GM21526 (cell line): ENCODE data around the gene MCTP1.
A peak's percentile ranks its signal among the peaks of the same experiment; 100 is the strongest.
"Not testable (repeated sequence)": the region's sequence is repeated elsewhere in the genome, so short reads cannot be mapped to it uniquely, and the experiment has no call there.

Experiments used
- ATAC-seq: cut with Tn5 transposase; IDR thresholded peaks from one replicate; pipeline ENCODE4 v1.9.1; 2021; ENCODE audit warnings: moderate library complexity; ENCODE audit not compliant: unreplicated experiment, low FRiP score

Gene MCTP1

GRCh38 chr5:95256446-95256845 lies 28.4 kb downstream of the MCTP1 start:
- ATAC-seq: no peak

- ATAC-seq: no peak
Measured at GRCh38 chr5:95252801-95253200, 32.1 kb downstream of the MCTP1 start.

- ATAC-seq: no peak
Measured at GRCh38 chr5:95251185-95251584, 33.7 kb downstream of the MCTP1 start.

GRCh38 chr5:95244479-95244878 lies 40.4 kb downstream of the MCTP1 start:
- ATAC-seq: no peak

- peak; percentile 99 for ATAC-seq
Measured at GRCh38 chr5:95241635-95242034, 43.3 kb downstream of the MCTP1 start.

GRCh38 chr5:95241161-95241560 lies 43.7 kb downstream of the MCTP1 start:
- peak; percentile 17 for ATAC-seq

GRCh38 chr5:95238560-95239325 lies 46.2 kb downstream of the MCTP1 start:
- ATAC-seq: no peak

GRCh38 chr5:95237324-95237723 lies 47.6 kb downstream of the MCTP1 start:
- no peak for ATAC-seq

GRCh38 chr5:95235439-95235982 lies 49.4 kb downstream of the MCTP1 start:
- ATAC-seq: no peak

GRCh38 chr5:95229646-95230045 lies 55.2 kb downstream of the MCTP1 start:
- no peak for ATAC-seq

- ATAC-seq: no peak
Measured at GRCh38 chr5:95224701-95225459, 60.0 kb downstream of the MCTP1 start.

- ATAC-seq: no peak
Measured at GRCh38 chr5:95223566-95224258, 61.2 kb downstream of the MCTP1 start.

- ATAC-seq: no peak
Measured at GRCh38 chr5:95222836-95223235, 62.1 kb downstream of the MCTP1 start.

- ATAC-seq: no peak
Measured at GRCh38 chr5:95221234-95221633, 63.7 kb downstream of the MCTP1 start.

GRCh38 chr5:95220381-95220780 lies 64.5 kb downstream of the MCTP1 start:
- ATAC-seq: no peak

GRCh38 chr5:95219411-95219810 lies 65.5 kb downstream of the MCTP1 start:
- no peak for ATAC-seq

GRCh38 chr5:95217881-95218280 lies 67.0 kb downstream of the MCTP1 start:
- ATAC-seq: no peak

- ATAC-seq: no peak
Measured at GRCh38 chr5:95217351-95217750, 67.5 kb downstream of the MCTP1 start.

- no peak for ATAC-seq
Measured at GRCh38 chr5:95216136-95216955, 68.5 kb downstream of the MCTP1 start.

- ATAC-seq: not testable (repeated sequence)
Measured at GRCh38 chr5:95207811-95208210, 77.1 kb downstream of the MCTP1 start.
